ENCODE data around the gene CDHR3.
"Not testable (repeated sequence)": the region's sequence is repeated elsewhere in the genome, so short reads cannot be mapped to it uniquely, and the experiment has no call there.

The CDHR3 gene, protein sequence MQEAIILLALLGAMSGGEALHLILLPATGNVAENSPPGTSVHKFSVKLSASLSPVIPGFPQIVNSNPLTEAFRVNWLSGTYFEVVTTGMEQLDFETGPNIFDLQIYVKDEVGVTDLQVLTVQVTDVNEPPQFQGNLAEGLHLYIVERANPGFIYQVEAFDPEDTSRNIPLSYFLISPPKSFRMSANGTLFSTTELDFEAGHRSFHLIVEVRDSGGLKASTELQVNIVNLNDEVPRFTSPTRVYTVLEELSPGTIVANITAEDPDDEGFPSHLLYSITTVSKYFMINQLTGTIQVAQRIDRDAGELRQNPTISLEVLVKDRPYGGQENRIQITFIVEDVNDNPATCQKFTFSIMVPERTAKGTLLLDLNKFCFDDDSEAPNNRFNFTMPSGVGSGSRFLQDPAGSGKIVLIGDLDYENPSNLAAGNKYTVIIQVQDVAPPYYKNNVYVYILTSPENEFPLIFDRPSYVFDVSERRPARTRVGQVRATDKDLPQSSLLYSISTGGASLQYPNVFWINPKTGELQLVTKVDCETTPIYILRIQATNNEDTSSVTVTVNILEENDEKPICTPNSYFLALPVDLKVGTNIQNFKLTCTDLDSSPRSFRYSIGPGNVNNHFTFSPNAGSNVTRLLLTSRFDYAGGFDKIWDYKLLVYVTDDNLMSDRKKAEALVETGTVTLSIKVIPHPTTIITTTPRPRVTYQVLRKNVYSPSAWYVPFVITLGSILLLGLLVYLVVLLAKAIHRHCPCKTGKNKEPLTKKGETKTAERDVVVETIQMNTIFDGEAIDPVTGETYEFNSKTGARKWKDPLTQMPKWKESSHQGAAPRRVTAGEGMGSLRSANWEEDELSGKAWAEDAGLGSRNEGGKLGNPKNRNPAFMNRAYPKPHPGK

DNA sequence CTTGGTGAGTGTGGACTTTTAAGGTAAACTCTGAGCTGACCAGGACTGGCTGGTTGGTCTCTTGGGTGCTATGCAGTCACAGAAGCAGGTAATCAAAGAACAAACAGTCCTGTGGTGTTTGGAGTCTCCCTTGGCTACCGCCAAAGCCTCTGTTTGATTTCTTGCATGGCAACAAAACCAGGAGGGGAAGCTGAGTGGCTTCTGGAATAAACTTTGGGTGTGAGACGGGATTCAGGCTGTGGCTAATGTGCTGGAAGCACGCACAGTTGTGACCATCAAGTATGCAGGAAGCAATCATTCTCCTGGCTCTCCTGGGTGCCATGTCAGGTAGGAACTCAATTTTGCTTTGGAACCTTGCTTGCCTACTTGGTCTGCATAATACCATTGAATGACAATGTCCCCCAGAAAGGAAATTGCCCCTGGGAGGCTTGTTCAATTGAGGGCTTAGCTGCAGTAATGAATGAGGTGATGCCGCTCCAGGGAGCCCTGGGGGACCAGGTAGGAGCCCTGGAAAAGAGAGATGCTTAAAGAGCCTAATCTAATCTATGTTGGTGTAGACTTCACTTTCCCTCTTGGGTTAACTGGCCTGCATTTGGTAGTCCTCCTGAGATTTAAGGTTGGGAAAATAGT, at the start of gene CDHR3:
Gene CDHR3 (plus strand): TSS at position 227 of the 630 bp plus-strand sequence. CDS start 55 bp downstream, at position 282.
- no peak for DNase-seq

DNA sequence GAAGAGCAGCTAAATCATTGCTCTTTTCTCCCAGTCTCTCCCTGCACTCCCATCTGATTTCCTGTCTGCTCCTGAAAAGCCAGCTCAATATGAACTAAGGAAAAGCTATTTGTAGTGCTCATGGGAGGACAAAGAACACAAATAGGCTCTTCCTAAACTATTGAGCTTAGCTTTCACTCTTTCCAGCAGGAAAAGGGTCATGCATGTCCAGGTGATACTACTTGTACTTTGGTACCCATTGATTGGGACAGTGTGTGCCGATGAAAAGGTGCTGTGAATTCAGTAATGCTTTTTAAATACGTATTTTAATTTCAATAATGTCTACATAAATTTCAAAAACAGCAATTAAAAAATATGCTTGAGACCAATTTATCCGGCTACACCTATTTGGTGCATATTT, 49.1 kb upstream of the CDHR3 start:
- no peak for DNase-seq

DNA sequence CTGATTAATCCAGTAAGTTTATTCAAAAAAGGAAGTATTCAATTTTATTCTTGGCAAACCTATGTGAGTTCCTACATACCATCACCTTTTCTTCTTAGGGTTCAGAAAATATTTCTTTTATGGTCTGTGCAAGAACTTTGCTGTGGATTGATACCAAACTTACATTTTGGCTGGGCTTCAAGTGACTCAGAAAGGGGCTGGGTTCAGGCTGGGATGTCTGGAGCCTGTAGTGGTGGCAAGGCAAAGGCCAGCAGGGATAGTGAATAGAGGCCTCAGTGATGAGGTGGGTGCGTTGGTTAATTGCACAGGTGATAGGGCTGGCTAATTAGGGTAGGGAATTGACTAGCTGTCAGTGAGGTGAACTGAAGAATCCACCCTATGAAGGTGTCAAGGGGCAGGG, 46.5 kb upstream of the CDHR3 start:
- no peak for DNase-seq

DNA sequence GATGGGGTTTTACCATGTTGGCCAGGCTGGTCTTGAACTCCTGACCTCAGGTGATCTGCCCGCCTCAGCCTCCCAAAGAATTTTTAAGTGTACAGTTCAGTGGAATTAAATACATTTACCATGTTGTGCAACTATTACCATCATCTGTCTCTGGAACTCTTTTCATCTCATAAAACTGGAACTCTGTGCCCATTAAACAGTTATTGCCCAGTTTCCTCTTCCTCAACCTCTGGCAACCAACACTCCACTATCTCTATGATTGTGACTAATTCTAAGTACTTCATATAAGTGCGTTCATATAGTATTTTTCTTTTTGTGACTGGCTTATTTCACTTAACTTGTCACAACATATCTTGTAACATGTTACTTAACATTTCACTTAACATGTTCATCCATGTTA, 45.4 kb upstream of the CDHR3 start:
- DNase-seq: no peak

DNA sequence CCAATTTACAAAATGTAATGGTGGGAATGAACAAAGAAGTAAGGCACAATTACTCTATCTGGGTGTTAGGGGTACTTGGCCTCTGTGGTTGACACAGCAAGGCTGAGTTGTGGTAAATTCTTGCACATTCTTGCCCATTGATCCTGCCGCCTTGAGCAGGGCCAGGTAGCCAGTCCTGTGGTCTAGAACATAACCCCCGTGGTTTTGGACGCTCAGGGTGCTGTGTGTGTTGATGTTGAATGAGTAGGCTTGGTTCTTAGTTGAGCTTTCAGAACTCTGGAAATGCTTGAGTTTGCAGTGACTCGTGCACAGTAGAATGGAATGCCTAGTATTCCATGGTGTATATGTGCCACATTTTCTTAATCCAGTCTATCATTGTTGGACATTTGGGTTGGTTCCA, 42.3 kb upstream of the CDHR3 start:
- no peak for DNase-seq

DNA sequence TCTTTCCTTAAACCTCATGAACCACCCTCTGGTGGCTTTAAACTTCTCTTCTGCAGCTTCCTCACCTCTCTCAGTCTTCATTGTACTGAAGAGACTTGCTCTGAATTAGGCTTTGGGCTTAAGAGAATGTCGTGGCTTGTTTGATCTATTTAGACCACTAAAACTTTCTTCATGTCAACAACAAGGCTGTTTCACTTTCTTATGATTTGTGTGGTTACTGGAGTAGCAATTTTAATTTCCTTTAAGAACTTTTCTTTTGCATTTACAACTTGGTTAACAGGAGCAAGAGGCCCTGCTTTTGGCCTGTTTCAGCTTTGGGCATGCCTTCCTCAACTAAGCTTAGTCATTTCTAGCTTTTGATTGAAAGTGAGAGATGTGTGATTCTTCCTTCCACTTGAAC, 38.1 kb upstream of the CDHR3 start:
- no peak for DNase-seq

DNA sequence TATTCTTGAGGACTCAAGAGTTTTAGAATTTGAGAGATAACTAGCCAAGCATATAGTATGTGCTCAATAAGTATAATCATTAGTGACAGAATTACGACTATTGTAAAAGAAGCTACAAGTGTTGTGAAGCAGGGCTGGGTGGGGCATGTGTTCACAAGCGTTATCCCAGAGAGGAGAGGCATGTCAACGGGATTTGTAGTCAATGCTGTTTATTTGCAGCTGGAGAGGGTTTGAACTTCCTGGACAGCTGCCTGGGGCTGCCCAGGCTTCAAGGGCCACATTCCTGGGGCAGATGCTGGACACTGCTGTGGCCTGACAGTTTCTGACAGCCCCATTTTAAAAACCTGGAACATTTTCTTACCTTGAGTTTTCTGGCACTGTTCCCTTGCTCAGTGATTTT, 36.9 kb upstream of the CDHR3 start:
- DNase-seq: no peak

DNA sequence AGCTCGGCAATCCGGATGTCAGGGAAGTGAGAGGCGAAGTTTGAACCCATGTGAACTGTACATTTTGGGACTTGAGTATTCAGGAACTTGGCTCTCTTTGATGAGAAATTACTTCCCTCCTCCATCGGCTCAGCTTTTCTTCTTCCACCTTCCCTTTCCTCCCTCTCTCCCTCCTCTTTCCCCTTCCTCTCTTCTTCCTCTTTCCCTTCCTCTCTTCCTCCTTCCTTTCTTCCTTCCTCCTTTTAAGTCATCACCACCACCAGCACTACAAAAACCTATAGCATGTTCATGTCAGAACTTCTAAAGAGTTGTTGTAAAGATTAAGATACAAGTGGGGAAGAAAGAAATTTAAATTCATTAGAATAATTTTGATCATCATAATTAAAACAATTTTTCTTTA, 31.9 kb upstream of the CDHR3 start:
- DNase-seq: no peak

DNA sequence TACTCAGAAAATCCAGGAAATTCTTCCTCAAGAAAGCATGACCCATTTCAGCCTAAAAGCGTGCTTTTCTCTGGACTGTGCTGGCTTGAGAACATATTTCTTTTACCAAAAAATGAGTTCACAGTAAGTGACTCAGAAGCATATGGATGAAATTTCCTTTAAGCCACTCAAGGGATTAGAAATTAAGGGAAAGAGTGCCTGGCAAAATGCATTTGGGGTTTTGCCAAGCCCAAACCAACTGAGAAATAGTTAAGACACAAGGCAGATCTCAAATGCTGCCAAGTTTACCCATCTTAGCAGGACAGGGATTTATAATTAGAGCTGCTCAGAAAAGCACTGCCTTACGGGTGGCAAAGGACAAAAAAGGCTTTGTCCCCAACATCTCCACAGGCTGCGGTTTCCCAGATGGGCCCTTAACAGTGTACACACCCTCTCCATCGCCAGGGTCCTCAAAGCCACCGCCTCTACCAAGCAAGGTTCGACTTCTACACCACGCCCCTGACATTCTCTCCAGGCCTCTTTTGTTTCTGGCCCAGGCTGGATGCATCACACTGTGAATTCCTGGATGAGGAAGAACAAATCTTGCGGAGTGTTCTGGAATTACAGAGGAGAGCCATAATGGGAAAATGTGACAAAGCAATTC, 30.1 kb upstream of the CDHR3 start:
- DNase-seq: peak; percentile 77

DNA sequence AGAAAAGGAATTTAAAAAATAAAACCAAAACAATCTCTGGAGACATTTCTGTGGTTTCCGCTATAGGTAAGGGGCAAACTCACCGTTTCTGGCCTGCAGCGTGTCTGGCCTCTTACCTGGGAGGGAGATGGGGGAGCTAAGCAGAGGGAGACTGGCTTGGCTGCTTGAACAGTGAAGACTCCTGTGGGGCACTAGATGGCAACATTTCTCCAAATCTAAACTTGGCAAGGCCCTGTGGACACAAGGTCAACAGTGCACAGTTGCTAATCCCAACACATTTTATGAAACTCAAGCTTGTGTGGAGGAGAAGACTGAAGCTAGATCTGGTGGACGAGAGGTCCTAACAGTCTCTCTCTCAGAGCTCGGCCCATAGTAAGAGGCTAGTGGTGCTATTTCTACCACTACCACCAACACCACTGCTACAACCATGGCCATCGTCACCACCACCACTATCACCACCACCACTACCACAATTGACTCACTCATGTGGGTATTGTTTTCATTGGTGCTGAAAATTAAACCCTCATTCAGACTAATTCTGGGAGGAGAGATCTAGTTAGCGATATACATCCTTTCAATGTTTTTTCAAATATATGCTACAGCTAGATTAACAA, 28.4 kb upstream of the CDHR3 start:
- peak; percentile 54 for DNase-seq

DNA sequence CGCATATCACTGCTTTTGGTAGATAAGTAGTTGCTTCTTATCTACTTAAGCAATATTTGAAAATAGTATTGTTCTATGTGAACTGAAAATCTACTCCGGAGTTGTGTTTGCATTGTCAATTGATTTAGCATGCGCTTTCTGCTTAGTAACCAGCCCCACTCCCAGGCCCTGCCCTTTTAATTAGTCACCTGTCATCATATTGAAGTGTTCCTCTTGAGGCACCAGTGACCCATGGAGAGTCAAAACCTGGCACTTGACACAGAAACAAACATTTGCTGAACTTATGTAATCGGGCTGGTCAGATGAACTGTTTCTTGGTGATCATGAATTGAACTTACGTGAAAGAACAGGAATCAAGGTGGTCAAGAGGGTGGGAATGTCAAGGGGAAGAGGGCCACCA, 27.8 kb upstream of the CDHR3 start:
- DNase-seq: no peak

DNA sequence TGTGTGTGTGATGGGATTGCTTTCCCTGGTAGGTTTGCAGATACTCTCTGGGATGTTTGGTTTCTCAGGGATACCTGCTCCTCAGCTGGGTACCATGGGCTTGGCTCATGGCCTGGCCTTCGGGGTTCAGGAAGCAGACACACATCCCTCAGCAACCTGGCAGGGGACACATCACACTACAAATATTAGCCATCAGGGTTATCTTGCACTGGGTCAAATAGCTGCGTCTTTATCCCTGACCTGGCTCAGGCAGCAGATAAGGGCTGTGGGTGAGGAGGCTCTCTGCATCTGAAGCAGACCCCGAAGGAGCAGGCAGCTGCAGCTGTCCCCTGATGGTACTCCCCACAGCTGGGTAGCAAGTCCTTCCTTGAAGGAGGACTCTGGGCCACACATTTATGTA, 25.7 kb upstream of the CDHR3 start:
- DNase-seq: no peak

DNA sequence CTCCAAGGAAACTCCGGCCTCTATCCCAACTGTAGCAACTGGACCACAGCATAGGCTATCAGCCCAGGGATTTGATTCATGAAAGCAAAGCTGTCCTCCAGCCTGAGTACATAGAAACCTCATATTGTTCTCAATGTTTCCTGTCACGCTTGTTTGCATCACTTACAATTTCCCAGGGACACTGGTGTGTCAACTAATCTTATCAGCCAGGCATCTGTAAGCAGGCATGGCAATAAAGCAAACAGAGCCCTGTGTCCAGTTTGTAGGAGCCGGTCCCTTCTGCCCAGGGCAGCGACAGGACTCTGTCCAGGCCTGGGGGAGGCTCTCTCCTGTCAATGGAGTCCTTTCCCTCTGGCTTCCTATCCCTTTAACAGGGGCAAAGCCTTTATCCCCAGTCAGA, 23.0 kb upstream of the CDHR3 start:
- no peak for DNase-seq

DNA sequence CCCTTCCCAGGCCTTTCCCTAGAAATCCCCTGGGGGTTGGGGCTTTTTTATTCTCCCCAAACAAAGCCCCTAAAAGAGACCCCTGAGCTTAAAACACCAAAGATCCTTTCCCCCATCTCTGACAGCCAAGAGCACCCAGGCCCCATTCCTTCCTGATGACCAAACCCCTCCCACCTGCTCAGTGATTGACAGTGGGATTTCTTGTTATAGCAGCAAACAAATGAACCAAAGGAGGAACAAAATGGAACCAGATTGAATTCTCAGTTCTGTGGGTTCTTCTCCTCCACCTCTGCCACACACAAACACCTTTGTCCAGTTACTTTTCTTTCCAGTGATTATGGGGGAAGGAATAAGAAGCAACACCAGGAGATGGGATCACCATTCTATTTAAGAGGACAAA, 21.5 kb upstream of the CDHR3 start:
- no peak for DNase-seq

DNA sequence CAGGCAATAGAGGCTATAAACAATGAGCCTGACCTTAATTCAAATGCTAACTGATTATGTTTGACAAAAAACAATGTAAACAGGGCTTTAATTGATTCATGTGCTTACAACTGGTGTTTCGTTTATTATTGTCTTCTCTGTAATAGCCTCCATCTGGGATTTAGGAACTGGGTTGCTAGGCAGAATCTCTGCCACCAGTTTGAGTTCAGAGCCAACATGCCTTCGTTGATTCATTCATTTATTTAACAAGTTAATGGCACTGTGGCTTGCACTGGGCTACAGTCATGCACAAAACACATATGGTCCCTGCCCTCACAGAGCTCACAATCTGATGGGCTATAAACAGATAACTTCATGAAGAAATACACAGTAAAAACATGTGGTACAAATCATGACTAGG, 19.6 kb upstream of the CDHR3 start:
- no peak for DNase-seq

DNA sequence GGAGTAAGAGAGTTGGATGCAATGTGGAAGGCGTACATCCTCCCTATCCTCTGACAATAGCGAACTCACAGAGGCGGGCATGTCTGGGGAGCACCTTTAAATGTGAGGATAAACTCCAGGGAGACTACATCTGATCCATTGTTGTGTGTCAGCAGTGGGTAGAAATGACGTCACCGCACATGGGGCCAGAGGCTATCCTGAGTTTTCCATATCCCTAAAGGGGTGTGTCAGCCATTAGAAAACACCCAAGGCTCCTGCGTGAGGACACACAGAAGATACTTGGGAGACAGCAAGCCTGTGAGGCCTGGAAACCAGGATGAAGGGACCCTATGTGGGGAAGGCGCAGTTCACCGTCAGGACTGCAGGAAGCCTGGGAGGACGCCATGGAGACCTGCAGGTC, 17.2 kb upstream of the CDHR3 start:
- no peak for DNase-seq

DNA sequence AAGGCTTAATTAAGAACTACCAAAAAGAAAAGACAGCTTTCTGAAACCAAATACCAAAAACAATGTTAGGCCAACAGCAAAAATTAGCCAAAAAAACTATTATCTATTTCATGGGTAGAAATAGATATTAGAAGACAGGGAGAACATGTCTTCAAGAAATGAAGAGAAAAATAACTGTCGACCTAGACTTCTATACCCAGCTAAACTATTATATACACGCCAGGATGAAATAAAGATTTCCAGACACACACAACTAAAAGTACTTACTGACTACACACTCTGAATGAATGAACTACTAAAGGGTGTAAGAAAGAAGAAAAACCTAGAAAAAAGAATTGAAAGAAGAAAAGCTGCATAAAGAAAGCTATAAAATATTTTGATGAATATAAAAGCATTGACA, 11.5 kb upstream of the CDHR3 start:
- DNase-seq: no peak

DNA sequence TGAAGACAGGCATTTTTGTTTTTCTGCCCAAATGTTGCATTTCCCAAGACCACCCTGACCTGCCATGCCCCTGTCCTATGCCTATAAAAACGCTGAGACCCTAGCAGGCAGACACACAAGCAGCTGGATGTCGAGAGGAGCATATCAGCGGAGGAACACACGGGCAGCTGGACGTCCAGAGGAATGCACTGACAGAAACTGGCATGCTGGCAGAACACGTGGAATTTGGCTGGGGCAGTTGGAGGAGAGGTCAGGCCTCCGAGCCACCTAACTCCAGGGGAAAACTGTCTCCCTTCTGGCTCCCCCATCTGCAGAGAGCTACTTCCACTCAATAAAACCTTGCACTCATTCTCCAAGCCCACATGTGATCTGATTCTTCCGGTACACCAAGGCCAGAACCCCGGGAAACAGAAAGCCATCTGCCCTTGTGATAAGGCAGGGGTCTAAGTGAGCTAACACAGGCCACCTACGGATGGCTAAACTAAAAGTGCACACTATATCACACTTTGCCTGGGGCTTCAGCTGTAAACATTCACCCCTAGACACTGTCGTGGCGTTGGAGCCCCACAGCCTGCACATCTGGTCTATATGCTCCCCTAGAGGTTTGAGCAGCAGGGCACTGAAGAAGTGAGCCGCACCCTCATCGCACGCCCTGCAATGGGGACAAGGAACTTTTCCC, 10.0 kb upstream of the CDHR3 start:
- DNase-seq: no peak

DNA sequence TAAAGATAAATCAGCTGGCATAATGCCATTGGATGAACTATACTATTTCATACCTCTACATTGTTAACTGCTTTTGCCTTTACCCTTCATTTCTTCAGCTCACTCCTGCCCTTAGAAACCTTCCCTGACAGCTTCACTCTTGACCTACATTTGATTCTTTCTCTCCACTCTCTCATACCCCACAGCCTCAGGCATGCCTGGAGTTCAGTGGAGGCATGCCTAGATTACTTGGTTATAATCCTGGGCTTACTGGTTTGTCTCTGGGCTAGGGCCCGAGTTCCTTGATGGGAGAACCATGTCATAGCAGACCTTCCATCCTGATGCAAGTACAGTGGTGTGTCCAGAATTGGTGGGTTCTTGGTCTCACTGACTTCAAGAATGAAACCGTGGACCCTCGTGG, 8.4 kb upstream of the CDHR3 start:
- no peak for DNase-seq

DNA sequence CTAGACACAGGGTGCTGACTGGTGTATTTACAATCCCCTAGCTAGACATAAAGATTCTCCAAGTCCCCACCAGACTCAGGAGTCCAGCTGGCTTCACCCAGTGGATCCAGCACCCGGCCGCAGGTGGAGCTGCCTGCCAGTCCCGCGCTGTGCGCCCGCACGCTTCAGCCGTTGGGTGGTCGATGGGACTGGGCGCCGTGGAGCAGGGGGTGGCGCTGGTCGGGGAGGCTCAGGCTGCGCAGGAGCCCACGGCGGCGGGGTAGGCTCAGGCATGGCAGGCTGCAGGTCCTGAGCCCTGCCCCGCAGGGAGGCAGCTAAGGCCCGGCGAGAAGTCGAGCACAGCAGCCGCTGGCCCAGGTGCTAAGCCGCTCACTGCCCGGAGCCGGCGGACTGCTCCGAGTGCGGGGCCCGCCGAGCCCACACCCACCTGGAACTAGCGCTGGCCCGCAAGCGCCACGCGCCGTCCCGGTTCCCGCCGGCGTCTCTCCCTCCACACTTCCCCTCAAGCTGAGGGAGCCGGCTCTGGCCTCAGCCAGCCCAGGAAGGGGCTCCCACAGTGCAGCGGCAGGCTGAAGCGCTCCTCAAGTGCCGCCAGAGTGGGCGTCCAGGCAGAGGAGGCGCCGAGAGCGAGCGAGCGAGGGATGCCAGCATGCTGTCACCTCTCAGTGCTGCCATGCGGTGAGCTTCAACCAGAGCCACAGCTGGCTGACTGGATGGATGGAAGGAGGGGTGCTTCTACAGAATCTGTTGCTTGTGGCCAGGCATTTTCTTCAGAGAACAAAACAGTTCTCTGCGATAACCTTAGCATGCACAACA, 7.2 kb upstream of the CDHR3 start:
- not testable (repeated sequence) for DNase-seq

DNA sequence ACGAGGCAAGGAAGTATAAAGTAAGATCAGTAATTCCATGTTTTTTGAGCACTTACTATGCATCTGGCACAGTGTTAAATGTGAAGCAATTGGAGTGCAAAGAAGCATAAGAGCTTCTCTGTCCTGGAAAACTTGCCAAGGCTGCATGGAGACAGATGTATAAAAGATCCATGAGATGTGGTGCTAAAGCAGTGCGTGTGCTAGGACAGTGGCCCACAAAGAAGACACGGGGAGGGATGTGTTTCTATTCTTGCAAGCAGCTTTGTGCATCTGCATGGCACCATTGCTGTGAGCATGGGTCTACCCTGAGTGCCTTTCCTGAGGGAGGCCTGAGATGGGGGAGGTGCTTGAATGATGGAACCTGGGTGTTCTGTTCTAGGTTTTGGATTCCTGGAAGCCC, 5.1 kb upstream of the CDHR3 start:
- no peak for DNase-seq
